Measurements from ENCODE around the gene DRC7.

Gene DRC7, protein sequence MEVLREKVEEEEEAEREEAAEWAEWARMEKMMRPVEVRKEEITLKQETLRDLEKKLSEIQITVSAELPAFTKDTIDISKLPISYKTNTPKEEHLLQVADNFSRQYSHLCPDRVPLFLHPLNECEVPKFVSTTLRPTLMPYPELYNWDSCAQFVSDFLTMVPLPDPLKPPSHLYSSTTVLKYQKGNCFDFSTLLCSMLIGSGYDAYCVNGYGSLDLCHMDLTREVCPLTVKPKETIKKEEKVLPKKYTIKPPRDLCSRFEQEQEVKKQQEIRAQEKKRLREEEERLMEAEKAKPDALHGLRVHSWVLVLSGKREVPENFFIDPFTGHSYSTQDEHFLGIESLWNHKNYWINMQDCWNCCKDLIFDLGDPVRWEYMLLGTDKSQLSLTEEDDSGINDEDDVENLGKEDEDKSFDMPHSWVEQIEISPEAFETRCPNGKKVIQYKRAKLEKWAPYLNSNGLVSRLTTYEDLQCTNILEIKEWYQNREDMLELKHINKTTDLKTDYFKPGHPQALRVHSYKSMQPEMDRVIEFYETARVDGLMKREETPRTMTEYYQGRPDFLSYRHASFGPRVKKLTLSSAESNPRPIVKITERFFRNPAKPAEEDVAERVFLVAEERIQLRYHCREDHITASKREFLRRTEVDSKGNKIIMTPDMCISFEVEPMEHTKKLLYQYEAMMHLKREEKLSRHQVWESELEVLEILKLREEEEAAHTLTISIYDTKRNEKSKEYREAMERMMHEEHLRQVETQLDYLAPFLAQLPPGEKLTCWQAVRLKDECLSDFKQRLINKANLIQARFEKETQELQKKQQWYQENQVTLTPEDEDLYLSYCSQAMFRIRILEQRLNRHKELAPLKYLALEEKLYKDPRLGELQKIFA

DNA sequence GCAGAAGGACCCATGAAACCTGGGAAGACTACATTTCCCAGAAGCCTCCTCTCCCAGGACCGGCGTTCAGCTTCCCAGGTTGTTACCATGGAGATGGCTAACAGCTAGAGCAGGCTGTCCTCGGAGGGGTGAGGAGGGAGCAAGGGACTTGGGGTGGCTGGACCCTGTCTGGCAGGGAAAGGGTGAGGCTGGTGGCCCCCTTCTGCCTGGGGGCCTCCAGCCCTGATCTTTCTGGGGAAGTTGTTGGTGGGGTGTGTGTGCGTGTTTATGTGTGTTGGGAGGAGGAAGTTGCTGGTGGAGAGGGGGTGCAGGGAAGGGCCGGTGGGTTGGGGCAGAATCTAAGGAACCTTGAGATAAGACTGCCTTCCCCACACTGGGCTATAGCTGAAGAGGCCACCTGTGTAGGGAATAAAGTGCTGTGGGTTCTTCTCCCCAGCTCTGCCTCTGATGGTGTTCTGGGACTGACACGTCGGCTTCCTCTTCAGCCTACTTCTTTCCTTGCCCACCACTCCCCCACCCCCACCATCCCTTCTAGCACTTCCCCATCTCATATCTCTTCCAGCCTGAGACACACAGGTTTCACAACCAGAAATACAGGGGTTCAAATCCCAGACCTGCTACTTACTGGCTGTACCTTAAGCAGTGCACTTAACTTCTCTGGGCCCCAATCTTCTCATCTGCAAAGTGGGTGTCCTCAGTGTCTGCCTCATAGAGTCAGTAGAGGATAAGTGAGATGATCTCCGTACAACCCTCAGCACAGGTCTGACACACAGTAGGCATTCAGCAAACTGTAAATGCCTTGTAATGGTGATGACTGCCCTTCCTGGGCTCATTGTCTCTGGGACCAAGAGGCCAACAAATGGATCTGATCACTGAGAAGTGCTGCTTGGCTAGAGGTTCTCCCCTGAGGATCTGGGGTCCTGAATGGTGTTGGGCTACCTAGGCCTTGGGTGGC, at the start of gene DRC7:
Gene DRC7, plus strand, starts transcription at position 82 of the 955 bp plus-strand sequence. CDS start 3,144 bp downstream, outside the sequence.
- DNase-seq = no peak

DNA sequence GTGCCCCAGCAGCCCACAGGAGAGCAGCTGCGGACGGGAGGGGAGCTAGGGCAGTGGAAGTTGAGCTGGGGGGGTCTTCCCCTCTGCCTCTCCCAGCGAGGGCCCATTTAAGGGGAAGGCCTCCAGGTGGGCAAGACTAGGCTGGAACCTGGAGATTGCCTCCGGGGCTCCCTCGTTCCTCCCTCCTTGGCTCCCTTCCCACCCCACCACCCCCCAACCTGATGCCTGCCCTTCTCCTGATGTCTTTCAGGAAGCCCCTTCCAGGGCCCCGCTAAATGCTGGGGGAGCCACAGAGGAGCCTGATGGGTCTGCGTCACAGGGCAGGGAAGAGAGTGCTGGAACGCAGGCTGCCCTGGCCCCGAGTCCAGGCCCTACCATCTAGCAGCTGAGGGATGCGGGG, 49.4 kb upstream of the DRC7 start:
- no peak for DNase-seq

DNA sequence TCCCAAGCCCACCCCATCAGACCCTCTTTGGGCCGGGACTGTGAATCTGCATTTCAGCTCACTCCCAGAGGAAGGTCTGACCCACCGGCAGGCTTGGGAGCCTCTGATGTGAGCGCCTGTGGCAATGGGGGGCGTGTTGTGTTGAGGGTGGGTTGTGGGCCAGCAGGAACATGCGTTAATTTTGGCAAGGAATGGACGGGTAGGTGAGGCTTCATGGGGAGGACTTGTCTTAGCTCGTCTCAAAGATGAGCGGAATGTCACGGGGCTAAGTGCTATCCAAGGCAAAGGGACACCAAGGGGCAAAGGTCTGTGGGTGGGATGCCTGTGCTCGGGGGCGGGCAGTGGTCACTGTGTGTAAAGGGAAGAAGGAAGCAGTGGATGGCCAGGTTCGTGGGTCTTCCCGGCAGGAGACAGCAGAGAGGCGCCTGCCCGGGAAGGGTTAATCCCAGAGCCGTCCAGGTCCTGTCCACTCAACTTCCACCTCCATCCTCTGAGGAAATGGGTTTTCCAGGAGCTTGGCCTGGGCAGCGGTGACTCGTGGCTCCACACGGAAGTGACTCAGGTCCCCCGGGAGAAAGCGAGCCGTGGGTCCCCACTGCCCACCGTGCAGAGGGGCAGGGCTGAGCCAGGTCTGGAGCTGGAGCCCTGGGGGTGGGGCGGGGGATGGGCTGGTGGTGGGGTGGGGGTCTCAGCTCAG, 48.8 kb upstream of the DRC7 start:
- DNase-seq = no peak

DNA sequence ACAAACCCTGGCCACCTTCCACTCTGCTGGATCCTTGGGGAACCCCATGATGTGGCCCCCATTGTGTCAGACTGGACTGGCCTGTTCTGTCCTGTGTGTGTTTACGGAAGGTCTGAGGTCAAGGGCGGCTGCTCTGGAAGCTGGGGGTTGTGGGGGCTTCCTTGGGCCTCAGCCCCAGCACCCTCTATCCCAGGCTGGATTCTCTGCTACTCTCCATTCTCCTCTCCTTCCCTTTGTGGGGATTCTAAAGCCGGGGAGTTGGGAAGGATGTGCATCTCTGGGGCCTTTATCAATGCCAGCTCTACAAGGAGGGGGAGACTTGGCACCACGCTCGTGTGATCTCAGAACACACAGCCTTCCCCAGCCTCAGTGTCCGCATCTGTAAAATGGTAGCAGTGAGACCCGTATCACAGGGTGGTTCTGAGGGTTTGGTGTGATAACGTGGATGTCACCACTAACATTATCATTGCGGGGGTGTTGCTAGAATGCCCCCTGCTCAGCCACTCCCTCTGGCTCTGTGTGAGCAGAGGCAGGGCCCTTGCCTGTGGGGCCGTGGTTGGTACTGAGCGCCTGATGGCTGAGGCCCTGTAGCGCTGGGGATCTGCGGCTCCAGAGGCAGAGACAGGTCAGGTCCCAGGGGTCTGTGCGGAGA, 48.1 kb upstream of the DRC7 start:
- no peak for DNase-seq

DNA sequence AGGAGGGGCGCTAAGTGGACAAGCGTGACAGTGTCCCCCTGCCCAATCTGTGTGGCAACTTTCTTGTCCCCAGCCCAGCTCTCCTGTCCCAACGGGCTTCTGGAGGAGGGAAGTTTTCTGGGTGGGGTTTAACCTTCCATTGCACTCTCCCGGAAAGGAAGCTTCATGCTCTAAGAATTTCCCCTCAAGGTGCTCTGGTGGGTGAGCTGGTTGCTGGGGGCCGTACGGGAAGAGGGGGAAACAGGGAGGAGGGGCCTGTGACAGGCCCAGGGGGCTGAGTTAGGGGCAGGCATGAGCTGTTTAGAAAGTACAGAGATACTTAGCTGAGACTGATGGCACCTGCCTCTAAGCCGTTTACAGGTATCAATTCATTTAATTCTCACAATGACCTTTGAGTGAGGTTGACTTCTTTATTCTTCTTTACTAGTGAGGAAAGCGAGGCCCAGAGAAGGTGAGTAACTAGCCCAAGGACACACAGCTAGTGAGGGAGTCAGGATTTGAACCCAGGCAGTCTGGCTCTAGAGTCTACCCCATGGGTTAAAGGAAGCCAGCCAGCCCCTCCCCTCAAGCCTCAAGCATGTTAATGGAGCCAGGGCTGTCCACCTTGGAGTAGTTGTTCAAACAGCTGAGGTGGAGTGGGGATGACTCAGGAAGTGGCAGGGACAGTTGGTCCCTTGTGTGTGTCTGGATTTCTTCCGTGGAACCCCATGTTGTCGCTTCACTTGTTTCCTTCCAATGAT, 47.3 kb upstream of the DRC7 start:
- DNase-seq = no peak

DNA sequence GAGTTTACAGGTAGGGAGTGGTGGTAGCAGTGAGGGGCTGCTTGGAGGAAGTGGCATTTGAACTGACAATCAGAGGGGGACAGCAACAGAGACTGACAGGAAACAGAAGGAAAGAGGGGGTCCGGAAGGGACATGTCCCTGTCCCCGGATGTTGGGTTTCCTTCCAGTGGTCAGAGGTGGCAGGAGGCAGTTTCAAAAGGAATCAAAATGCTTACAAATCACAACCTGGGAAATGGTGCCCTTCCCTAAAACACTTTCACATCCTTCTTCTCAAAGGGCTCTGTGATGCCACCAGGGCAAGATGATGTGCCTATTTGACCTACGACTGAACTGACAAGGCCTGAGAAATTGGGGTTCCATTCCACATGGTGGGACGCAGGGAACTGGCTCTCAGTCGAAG, 46.5 kb upstream of the DRC7 start:
- no peak for DNase-seq

DNA sequence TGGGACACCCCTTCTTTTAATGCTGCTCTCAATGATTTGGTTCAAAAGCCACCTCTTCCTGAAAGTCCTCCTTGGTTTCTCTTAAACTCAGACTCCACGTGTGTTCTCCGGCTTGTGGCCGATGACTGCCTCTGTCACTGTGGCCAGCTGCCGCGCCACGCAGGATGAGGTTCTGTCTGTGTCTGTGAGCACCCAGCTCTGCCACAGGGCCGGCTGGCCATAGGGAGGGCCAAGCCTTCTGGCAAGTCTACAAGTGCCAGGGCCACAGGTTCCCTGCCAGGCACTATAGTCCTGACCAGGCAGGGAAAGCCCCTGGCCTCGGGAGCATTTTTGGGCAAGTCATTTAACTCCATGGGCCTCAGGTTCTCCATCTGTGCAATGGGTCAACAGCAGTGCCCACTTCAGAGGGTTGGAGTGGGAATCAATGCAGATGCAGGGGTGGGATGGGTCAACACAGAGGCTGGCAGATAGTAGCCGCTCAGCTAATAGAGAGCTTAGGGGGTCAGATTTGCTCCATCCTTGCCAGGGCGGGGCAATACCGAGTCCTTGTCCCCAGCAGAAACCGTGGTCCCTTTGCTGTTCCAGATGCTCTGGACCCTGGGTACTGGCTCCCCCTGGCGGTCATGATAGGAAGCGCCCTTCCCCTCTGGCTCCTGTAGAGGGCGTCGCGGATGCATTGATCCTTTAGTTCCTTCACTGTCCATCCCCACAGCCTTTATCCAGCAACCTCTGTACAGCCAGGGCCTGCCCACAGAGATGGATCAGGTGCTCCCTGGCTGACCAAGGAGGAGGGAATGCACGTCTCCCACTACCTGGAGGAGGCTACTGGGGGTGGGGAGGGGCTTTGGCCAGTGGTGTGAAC, 45.8 kb upstream of the DRC7 start:
- DNase-seq = peak; percentile 80

DNA sequence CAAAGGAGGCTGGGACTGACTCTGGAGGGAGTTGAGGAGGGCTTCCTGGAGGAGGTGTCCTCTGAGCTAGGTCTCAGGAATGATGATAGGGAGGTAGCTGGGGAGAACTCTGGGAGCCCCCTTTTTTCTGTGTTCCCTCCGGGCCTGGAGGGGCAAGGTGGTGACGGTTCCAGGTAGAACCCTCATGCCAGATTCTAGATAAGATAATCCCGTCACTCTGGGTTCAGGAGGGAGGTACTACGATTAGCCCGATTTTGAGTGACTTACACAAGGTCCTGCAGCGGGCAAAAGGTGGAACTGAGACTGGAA, 45.2 kb upstream of the DRC7 start:
- DNase-seq = no peak

DNA sequence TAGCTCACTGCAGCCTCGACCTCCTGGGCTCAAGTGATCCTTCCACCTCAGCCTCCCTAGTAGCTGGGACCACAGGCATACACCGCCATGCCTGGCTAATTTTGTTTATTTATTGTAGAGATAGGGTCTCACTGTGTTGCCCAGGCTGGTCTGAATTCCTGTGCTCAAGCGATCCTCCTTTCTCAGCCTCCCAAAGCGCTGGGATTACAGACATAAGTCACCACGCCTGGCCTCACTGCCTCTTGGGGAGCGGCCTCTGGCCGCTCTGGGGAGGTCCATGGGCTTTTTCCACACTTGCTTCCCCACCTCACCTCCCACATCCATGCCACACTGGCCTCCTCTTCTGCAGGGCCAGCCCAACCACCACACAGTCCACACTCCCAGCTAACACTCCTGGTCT, 44.8 kb upstream of the DRC7 start:
- no peak for DNase-seq

DNA sequence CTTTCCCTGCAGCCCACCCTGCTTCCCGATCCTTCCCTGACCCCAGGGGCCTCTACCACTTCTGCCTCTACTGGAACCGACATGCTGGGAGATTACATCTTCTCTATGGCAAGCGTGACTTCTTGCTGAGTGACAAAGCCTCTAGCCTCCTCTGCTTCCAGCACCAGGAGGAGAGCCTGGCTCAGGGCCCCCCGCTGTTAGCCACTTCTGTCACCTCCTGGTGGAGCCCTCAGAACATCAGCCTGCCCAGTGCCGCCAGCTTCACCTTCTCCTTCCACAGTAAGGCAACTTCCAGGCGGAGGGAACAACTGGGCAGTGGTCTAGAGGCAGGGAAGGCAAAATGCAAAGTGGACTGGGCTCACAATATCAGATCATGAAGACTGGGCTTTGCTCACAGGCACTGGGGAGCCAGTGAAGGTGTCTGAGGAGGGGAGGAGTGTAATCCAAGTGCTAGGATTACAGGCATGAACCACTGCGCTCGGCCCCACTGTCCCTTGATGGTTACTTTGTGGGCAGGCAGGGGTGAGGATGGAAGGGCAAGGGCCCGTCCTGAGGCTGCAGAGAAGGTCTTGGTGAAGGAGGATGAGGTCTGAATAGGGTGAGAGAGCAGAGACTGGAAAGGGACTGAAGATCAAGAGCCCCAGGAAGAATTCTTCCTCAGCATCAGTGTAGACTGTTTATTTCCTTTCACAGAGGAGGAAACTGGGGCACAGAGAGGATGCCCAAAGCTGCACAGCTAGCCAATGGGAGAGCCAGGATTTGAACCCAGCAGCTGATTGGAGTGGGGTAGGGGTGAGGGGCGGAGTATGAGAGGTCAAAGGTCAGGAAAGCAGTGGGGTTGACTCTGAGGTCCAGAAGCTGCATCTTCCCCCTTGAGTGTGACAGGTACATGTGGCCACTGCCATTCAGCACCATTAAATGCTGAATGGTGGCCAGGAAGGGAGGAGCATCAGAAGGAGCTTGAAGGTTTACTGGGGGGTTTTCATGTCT, 43.0 kb upstream of the DRC7 start:
- DNase-seq = no peak

DNA sequence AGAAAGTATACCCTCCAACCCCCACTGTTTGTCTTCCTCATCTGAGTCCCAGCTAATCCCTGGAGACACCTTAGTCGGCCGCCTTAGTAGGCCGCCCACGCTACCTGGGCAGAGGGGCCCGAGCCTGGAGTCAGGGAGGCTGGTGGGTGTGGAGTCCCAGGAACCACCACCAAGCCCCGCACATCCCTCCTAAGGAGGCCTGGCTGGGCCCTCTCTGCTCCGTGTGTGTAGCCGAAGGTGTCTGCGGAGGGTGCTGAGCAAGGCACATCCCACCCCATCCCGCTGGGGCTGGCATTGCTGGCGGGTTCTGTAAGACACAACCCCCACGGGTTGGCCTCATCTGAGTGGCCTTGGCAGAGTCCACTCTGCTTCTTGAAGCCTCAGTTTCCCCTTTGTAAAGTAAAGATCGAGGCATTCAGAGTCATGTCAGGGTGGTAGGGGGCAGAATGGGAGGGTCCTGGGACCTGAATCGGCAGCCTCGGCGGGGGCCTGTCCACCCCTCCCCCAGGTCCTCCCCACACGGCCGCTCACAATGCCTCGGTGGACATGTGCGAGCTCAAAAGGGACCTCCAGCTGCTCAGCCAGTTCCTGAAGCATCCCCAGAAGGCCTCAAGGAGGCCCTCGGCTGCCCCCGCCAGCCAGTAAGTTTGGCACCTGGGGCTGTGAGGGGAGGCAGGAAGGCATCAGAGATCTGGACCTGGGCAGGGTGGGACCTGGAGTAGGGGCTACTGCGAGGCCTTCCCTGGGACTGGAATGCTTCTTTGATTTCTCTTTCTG, 41.7 kb upstream of the DRC7 start:
- no peak for DNase-seq

DNA sequence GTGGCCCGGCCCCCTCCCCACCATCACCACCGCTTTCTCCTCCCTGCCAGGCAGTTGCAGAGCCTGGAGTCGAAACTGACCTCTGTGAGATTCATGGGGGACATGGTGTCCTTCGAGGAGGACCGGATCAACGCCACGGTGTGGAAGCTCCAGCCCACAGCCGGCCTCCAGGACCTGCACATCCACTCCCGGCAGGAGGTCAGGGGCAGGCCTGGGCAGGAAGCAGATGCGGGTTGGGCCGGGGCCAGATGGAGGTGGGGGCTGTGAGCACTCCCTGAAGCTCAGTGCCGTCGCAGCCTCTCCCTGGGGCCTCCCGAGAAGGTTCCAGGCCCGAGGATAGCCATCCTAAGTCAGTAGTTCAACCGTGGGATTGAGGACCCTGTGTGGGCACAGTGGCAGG, 40.7 kb upstream of the DRC7 start:
- no peak for DNase-seq

DNA sequence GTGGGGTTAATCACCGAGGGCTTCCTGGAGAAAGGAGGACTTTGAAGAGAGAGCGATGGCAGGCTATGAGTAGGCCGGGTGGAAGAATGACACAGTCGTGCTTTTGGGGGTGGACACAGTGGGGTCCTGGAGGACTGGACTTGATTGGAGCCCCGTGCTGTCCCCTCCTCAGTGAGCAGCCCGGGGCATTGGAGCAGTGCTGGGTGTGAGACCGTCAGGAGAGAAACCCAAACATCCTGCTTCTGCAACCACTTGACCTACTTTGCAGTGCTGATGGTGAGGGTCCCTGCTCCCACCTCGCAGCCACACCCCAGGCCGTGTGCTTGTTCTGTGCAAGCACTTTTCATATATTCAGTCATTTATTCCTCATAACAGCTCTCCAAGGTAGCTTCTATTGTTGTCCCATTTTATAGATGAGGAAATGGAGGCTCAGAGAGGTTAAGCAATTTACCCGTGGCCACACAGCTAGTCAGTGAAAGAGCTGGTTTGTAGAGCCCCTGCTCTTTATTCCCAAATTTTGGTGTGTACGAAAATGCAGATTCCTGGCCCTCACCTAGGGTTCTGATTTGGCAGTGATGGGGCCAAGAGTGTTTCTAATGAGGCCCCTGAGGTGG, 38.2 kb upstream of the DRC7 start:
- no peak for DNase-seq

DNA sequence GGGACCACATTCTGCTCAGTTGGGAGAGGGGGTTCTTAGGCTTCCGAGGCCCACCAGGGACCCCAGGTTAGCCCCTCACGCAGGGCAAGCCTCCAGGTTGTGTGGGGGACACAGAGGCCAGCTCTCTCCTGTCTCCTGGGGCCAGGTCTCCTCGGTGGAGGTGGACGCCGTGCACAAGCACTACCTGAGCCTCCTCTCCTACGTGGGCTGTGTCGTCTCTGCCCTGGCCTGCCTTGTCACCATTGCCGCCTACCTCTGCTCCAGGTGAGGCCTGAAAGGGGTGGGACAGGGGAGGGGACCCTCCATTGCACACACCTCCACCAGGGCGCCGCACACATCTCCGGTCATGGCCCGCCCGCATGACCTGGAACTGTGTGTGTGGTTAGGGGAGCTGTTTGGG, 37.4 kb upstream of the DRC7 start:
- DNase-seq = no peak

DNA sequence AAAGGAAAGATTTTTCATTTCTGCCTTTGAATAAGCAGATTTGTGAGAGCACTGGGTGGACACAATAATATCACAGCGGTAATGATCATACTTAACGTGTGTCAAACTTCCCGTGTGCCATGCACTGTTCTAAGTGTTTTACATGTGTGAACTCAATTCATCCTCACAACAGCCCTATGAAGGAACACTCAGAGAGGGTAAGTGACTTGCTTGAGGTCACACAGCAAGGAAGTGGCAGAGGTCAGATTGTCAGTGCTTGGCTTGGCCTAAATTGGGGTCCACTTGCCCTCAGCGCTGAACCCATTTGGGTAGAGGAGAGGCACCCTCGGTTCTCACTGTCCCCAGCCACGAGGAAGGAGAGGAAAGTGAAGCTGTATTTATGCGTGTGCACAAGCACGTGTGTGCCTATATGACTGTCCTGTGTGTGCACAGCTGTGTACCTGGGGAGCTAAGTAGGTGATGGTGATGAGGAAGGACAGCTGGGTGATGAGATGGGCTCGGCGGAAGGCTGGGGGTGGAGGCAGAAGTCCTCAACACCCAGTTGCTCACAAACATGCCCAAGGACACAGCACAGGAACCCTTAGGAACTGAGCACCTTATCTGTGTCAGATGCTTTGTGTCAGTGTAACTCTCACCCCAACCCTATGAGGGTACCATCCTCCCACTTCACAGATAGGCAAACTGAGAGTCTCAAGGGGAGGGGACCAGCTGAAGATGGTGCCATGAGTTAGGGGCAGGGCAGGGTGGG, 36.3 kb upstream of the DRC7 start:
- no peak for DNase-seq

DNA sequence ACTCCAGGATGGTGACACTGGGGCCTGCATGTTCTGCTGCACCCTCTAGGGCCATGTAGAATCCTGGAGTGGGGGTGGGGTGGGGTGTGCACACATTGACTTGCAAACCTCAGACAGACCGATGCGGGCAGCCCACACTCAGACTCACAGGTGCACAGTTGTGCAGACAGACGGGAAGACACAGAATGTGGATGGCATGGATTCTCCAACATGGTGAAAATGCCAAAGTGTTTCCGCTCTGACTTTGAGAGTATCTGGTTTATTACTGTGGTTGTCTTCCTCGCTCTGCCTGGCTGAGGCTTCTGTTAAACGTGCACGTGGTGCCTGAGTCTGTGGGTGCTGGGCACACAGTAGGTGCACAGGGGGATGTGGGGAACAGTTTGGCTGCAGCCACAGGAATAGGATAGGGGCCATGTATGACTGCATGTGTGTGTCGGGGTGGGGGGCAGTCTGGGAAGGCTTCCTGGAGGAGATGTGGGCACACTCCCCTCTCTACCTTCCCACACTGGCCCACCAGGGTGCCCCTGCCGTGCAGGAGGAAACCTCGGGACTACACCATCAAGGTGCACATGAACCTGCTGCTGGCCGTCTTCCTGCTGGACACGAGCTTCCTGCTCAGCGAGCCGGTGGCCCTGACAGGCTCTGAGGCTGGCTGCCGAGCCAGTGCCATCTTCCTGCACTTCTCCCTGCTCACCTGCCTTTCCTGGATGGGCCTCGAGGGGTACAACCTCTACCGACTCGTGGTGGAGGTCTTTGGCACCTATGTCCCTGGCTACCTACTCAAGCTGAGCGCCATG, 35.5 kb upstream of the DRC7 start:
- no peak for DNase-seq
